NCI-H1417 (cell line): ENCODE results near the gene RNU5D-1.
"Not testable (repeated sequence)": the region's sequence is repeated elsewhere in the genome, so short reads cannot be mapped to it uniquely, and the experiment has no call there.

Experiments used
- DNase-seq, 3 experiments: peaks; one replicate each; lab custom pipeline; 2025; lab: John Stamatoyannopoulos, UW

The RNU5D-1 gene

DNA sequence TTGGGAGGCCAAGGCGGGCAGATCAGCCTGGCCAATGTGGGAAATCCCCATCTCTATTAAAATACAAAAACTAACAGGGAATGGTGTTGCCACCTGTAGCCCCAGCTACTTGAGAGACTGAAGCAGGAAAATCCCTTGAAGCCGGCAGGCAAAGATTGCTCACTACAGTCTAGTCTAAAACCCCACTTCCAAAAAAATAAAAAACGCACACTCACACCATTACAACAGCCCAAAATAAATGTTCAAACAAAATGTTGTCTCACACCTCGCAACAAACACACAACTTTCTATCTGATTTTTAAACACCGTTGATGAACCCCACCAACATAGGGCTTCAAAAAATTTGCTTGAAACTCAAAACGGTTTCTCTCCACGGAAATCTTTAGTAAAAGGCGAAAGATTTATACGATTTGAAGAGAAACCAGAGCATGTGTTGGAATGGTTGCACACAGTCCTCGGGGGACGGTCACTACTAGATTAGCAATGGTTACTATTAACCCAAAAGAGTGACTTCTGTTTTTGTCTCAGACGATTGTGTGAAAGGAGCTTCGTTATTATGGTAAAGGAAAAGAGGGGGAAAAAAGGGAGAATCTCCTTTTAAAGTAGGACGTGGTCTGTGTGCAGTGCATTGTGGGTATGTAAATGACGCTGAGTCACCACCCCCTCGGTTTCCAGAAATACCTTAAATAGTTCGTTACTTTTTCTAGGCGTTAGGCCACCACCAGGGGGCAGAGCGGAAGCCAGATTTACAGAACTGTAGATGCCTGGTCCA, at the start of gene RNU5D-1:
RNU5D-1 (minus strand) TSS at position 430 of the 772 bp plus-strand sequence.
- DNase-seq: peak; percentile 93 to 99 (median 97)

DNA sequence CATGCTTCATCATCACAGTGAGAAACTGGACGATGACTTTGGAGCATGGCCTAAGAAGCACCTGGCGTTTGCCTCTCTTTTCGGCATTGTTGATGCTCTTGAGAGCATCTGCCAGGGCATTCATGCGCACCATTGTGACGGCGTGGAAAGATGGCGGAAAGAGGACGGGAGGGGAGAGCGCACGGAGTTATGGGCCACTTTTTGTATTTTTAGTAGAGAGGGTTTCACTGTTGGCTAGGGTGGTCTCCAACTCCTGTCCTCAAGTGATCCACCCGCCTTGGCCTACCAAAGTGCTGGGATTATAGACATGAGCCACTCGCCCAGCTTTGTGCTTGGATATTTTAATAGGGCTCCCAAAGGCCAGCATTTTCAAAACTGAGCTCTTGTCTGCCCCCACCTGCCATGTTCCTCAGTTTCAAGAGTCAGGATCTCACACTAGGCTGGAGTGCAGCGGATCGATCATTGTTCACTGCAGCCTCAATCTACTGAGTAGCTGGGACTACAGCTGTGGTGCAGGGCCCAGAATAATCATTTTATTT, 49.7 kb upstream of the RNU5D-1 start:
- no peak for DNase-seq

DNA sequence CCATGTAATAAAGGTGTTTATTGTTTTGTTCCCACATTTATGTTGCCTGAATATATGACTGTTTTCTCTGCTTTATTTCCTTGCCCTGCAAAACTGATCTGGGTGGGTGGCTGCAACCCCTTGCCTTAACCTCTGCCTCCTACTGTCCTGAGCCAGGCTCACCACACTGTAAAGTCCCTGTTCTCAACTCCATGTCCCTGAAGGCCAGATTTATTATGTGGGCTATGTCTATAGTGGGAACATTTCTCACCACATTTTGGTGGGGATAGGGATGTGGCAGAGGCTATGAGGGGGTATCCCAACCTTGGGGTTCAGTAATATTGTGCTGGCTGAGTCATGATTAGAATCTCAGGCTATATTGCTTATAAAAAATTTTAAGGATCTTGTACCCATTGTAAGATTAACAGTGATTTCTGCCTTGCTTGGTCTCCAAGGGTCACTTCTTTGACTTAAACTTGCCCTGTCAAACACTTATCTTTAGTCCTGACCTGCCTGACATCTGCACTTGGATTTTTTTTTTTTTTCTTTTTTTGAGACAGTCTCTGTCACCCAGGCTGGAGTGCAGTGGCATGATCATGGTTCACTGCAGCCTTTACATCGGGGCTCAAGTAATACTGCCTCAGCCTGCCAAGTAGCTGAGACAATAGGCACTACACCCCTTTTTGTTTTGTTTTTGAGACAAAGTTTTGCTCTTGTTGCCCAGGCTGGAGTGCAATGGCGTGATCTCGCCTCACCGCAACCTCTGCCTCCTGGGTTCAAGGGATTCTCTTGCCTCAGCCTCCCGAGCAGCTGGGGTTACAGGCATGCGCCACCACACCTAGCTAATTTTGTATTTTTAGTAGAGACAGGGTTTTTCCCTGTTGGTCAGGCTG, 48.0 kb upstream of the RNU5D-1 start:
- peak in 1 of 3 experiments; percentile 12 for DNase-seq

DNA sequence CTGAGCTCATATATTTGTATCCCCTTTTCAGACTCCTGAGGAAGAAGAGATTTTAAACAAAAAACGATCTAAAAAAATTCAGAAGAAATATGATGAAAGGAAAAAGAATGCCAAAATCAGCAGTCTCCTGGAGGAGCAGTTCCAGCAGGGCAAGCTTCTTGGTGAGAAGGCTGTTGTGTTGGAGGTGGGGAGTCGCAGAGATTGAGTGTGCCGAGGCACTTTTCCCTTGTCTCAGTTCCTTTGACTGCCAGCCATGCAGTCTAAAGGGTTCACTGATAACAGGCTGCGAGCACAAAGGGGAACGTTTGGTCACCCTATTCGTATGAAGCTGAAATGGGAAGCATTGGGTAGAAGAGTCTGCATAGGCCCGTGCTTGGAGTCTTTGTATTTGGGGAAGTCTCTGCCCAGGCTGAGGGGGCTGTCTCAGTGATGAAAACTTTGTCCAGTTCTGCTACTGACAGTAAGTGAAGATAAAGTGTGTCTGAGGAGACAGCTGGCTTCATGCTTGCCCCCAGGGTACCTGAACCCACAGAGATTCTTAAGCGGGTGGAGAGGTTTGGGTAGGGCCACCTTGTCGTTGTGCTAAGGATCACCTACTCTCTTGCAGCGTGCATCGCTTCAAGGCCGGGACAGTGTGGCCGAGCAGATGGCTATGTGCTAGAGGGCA, 47.1 kb upstream of the RNU5D-1 start:
- DNase-seq: no peak

DNA sequence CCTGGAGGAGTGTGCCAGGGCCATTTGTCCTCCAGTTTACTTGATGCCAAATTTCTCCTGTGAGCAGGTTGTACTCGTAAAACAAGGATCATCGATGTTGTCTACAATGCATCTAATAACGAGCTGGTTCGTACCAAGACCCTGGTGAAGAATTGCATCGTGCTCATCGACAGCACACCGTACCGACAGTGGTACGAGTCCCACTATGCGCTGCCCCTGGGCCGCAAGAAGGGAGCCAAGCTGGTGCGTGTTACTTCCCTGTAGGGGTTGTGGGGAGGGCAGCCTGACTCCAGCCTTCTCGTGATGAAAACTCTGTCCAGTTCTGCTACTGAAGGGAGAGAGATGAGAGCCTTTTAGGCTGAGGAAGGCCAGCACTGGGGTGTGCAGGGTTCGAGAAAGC, 46.6 kb upstream of the RNU5D-1 start:
- peak in 1 of 3 experiments; percentile 20 for DNase-seq

DNA sequence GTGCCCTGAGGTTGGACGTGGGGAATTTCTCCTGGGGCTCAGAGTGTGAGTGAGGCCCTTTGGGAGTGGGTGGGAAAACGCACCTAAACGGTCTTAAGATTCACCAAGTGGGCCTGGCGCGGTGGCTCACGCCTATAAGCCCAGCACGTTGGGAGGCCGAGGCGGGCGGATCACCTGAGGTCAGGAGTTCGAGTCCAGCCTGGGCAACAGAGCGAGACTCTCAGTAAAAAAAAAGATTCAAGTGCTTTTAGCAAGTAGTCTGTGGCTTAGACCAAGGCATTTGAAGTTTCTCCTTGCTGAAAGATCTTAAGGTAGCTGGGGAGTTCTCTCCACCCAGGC, 45.7 kb upstream of the RNU5D-1 start:
- no peak for DNase-seq

DNA sequence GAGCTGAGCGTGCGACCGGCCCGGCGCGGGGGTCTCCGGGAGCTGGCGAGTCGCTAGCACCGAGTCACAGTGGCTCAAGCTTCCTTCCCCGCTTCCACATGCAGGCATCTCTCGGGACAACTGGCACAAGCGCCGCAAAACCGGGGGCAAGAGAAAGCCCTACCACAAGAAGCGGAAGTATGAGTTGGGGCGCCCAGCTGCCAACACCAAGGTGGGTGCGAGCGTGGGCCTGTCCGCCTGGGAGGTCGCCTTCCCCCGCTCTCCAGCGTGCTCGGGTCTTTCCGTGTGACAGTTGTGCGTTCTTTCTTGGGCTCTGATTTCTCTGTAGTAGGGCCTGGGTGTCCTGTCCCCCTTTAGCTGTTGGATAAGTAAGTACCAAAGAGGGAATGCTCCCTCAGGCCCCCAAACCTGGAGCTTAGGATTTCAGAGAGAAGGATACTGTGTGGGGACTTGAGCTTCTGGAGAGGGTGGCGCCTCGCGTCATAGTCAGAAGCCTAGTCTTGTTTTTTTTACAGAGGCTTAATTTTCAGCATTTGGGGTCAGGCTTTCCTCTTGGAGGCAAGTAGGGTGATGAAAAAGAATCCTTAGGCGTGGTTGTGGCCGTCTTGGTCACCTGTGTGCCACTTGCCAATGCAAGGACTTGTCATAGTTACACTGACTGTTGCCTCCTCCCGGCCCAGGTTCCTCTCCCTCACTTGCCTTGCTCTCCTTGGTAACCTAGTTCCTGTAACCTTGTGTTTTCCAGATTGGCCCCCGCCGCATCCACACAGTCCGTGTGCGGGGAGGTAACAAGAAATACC, 45.2 kb upstream of the RNU5D-1 start:
- DNase-seq: no peak

DNA sequence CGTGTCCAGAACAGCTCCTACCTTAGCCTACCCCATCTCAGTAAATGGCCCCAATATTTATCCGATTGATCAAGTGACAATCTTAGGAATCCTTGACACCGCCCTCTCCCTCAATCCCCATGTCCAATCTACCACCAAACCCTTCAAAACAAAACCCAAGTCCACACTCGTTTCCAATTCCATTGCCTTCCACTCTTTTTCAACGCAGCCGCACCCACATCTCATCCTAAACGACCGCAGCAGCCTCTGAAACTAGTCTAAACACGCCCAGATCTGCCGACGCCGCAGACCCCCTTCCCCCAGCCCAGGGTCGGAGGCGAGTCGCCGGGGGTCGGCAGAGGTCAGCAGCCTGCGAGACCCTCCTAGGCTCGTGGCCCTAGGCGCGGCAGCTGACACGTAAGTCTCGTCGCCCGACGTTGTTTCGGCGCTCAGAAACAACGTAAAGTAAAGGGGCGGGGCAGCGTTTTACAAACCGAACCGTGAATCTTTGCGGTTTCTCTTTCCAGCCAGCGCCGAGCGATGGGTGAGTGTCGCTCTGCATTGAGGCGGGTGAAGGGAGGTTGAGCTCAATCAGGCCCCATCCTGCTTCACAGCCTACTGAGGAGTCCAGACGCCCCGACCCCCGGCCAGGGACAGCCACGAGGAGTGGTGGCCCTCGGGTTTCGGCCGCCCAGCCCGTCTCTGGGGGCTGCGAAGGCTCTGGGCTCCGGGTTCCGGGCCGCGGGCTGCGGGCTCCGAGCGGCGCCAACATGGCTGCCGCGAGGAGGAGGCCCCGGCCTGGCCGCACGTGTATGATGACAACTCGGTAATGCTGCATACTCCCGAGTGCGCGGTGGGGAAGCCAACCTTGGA, 44.3 kb upstream of the RNU5D-1 start, which contains the start of gene RPS8:
RPS8 (plus strand) TSS at position 463 of the 852 bp plus-strand sequence; CDS start at position 520, 57 bp downstream.
- DNase-seq: peak; percentile 92 to 96 (median 95)

DNA sequence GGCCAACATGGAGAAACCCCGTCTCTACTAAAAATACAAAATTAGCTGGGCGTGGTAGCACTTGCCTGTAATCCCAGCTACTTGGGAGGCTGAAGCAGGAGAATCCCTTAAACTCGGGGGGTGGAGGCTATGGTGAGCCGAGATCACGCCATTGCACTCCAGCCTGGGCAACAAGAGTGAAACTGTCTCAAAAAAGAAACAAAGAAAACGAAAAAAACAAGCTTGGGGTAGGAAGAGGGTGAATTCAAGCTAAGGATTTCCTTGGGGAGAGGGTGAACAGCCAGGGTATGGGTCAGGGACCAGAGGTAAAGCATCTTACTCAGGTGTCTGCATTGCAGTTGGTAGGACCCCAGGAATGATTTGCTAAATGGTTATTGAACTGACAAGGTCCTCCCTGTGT, 35.5 kb upstream of the RNU5D-1 start:
- DNase-seq: not testable (repeated sequence)

DNA sequence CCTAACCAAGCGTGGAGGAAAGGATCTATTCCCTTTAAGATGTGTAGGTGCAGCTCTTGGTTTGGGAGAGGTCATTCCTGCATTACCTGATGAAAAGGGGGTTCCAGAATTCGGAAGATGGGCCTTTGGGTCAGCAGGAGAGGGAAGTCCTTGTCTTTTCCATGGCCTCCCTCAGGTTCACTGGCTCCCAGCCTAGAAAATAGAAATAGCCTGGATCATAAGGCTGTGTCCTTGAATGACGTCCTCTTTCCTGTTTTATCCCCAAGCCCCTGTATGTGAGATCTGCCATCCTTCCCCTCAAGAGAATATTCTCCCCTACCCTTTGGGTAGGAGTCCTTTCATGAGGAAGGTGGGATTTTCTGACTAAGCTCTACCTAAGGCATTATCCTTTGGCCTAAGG, 29.9 kb upstream of the RNU5D-1 start:
- DNase-seq: no peak

DNA sequence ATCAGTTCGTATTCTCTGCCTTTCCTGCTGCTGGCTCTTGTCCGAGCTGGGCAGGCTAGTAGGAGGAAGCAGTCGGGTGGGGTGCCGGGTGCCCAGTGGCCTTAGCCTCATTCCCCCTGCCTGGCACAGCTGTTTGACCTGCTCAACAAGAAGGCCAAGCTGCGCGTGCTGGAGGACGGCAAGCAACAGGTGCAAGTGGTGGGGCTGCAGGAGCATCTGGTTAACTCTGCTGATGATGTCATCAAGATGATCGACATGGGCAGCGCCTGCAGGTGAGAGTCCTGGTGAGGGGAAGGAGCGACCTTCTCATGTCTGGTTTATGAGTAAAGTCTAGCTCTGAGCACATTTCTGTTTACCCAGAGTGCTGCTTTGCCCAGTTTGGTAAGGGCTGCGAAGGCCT, 28.1 kb upstream of the RNU5D-1 start:
- no peak for DNase-seq

DNA sequence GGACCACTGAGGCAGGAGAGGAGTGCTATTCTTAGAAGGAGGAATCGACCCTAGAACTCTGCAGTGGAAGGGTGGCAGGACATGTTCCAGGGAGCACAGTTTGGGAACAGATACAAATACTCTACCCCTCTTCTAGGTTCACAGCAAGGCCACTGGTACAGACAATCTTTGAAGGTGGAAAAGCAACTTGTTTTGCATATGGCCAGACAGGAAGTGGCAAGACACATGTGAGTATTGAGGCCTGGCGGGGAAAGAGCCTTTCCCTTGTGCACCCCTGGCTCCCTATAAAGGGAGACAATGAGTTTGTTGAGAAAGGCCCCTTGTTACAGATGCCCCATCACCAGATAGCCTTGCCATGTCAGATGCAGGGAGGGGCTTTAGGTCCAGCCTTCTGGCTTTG, 26.4 kb upstream of the RNU5D-1 start:
- no peak for DNase-seq

DNA sequence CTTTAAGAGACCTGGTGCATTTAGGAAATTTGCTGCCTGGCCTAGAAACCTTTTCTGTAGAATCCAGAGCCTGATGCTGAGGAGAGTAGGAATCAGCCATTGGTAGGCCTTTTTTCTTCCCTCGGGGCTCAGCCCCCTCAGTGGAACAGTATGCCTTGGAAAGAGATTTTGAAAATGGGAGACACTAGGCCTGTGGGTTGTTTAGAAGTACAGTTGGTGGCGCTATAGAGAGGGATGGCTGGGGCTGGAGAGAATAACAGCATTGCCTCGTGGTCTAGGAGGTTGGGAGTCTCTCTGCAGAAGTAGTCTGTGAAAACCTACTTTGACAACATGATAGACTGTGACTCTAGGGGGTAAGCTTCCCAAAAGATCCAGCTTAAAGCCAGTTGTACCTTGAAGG, 16.9 kb upstream of the RNU5D-1 start:
- DNase-seq: no peak

DNA sequence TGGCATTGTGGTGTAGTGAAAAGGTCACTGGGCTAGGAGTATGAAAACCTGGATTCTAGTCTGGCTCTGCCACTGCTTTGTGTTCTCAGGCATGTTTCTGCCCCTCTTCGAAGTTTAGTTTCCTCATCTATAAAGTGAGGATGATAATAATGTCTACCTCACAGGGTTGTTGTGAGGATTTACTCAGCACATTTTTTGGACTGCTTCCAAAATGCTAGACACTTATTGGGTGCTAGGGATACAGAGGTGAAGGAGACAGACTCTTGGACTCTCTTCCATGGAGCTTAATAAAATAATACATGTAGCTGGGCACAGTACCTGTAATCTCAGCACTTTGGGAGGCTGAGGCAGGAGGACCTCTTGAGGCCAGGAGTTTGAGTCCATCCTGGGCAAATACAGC, 12.2 kb upstream of the RNU5D-1 start:
- no peak for DNase-seq

DNA sequence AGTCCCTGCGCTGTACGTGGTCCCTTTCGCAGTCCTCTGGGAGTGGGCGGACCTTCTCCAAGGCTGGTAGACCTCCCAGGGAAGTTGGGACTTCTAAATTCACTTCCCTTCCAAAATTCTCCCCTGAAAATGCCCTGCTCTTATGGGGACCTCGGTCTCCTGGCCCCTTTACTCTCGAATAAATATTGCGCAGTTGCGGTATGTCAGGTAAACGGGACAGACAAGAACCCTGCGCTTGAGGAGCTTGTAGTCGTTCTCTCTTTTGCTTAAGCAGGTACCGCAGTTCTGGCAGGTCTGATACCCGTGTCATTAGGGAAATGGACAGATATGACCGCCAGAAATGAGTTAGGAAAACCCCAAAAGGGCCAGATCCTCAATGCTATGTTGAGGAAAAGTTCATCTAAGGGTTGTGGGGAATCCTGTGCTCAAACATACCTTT, 9.2 kb upstream of the RNU5D-1 start:
- no peak for DNase-seq

DNA sequence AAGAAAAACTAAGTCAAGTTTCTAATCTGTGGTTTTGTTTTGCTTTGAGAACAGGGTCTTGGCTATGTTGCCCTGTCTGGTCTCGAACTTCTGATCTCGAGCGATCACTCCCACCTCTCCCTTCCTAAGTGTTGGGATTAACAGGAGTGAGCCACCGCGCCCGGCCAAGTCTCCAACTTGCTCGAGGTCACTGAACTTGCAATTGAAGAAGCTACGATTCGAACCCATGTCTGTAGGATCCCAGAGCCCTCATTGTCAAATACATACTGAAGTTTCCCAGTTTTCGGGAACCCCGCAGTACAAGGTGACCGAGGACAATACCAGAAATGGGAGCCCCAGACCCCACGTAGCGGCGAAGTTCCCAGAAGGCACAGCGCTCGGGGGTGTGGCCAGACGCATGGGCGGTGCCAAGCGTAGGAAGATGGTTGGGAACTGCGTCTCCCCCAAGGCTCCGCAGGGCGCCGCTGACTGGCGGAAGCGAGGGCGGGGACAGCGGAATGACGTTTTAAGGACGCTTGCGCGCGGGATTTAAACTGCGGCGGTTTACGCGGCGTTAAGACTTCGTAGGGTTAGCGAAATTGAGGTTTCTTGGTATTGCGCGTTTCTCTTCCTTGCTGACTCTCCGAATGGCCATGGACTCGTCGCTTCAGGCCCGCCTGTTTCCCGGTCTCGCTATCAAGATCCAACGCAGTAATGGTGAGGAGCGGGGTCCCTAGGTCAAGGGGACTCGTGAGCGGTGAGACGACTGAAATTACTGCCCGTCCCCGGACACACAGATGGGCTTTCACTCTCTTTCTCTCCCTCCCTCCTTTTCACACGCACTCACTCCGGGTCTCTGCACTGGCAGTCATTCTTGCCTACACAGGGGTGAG, 8.6 kb upstream of the RNU5D-1 start, which contains the start of gene KIF2C:
KIF2C (plus strand) TSS at position 531 of the 872 bp plus-strand sequence; CDS start at position 627, 96 bp downstream.
- DNase-seq: peak; percentile 96 to 98 (median 98)

DNA sequence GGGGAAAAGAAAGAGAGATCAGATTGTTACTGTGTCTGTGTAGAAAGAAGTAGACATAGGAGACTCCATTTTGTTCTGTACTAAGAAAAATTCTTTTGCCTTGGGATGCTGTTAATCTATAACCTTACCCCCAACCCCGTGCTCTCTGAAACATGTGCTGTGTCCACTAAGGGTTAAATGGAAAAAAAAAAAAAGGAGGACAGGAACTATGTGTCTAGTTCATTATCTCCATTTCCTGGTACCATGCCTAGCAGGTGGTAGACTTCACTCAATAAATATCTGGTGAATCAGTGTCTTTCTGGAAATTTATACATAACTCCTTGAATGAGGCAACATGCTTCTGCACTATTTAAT, 8.0 kb upstream of the RNU5D-1 start:
- DNase-seq: not testable (repeated sequence)

DNA sequence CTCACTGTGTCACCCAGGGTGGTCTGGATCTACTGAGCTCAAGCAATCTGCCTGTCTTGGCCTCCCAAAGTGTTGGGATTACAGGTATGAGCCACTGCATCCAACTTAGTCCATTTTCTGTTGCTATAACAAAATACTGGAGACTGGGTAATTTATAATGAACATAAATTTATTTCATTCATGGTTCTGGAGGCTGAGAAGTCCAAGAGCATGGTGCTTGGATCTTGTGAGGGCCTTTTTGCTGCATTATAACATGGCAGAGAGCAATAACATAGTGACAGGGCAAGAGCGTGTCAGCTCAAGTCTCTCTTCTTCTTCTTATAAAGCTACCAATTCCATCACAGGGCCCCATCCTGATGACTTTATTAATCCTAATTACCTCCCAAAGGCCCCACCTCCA, 5.0 kb upstream of the RNU5D-1 start:
- DNase-seq: no peak

DNA sequence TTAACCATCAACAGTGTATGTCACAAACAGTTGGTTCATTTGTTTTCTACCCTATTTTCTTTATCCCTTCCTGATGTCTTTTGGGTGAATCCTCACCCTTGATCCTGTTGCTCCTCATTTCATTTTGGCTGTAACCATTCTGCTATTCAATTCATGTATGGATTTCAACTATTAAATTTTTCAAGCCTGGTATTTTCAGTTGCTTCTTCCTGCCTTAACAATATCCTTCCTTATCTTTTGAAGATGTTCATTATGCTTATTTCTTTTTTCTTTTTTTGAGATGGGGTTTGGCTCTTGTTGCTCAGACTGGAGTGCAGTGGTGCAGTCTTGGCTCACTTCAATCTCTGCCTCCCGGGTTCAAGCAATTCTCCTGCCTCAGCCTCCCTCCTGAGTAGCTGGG, 2.8 kb upstream of the RNU5D-1 start:
- no peak for DNase-seq
